ENCODE results near the gene KIF1A.

- TF ChIP-seq, protein P1, sequence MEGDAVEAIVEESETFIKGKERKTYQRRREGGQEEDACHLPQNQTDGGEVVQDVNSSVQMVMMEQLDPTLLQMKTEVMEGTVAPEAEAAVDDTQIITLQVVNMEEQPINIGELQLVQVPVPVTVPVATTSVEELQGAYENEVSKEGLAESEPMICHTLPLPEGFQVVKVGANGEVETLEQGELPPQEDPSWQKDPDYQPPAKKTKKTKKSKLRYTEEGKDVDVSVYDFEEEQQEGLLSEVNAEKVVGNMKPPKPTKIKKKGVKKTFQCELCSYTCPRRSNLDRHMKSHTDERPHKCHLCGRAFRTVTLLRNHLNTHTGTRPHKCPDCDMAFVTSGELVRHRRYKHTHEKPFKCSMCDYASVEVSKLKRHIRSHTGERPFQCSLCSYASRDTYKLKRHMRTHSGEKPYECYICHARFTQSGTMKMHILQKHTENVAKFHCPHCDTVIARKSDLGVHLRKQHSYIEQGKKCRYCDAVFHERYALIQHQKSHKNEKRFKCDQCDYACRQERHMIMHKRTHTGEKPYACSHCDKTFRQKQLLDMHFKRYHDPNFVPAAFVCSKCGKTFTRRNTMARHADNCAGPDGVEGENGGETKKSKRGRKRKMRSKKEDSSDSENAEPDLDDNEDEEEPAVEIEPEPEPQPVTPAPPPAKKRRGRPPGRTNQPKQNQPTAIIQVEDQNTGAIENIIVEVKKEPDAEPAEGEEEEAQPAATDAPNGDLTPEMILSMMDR (conservative IDR thresholded peaks at IDR 0.05), result no peak
- no peak for TF ChIP-seq EZH2 (IDR thresholded peaks at IDR 0.05; ENCODE audit: low read depth)
Measured at GRCh38 chr2:240809276-240809675, 10.7 kb downstream of the KIF1A start.
